WTC11 (cell line): ENCODE measurements around the gene C1orf185. TPM values are rescaled to one million over a fixed set of nuclear protein-coding genes. Genes with fewer than 3 reads are reported as not detected.

ENCODE experiments used
- ATAC-seq: fragments of 200-7000 bp; cut with Tn5 transposase; 2 replicates; pipeline ENCODE4 v1.10.0; 2021; ENCODE audit warnings: mild to moderate bottlenecking, moderate library complexity
- CTCF ChIA-PET: fragments of 300-600 bp; sonication (Branson Sonifier 250); formaldehyde crosslinking; loops from one replicate; lab custom pipeline; 2021; ENCODE audit warnings: antibody characterized with exemption; lab: Charles Lee
- POLR2A ChIA-PET: fragments of 350-600 bp; sonication (Branson Sonifier 250); formaldehyde crosslinking; loops from one replicate; lab custom pipeline; 2021; ENCODE audit warnings: antibody characterized with exemption; lab: Charles Lee
- DNase-seq: peaks from one replicate; pipeline ENCODE4 v3.0.0; 2021; ENCODE audit warnings: low spot score
- H3K27ac Mint-ChIP-seq: 2 replicates; pipeline ENCODE4 v1.8.0; 2021; ENCODE audit warnings: mixed read lengths
- H3K27me3 Mint-ChIP-seq: 2 replicates; pipeline ENCODE4 v1.8.0; 2021; ENCODE audit warnings: low read depth, mild to moderate bottlenecking, moderate library complexity, mixed read lengths
- H3K36me3 Mint-ChIP-seq: 2 replicates; pipeline ENCODE4 v1.8.0; 2021; ENCODE audit warnings: mixed read lengths
- H3K4me1 Mint-ChIP-seq: 2 replicates; pipeline ENCODE4 v1.8.0; 2022; ENCODE audit warnings: mixed read lengths
- H3K4me3 Mint-ChIP-seq: 2 replicates; pipeline ENCODE4 v1.8.0; 2021; ENCODE audit warnings: mild to moderate bottlenecking, moderate library complexity, mixed read lengths
- H3K9me3 Mint-ChIP-seq: 2 replicates; pipeline ENCODE4 v1.8.0; 2021; ENCODE audit warnings: mixed read lengths
- AR ChIP-seq: fragments of 250-450 bp; sonication (Bioruptor Pico); IDR thresholded peaks from 2 replicates; pipeline ENCODE4 v1.9.0; 2021; ENCODE audit warnings: mild to moderate bottlenecking
- ATF6 ChIP-seq: sonication (generic); formaldehyde crosslinking; IDR thresholded peaks from 2 replicates; pipeline ENCODE4 v1.8.1; 2023; ENCODE audit warnings: mild to moderate bottlenecking, missing genetic modification reagents
- ESRRA ChIP-seq: sonication (generic); formaldehyde crosslinking; IDR thresholded peaks from 2 replicates; pipeline ENCODE4 v1.8.1; 2022; ENCODE audit warnings: mild to moderate bottlenecking, missing genetic modification reagents, borderline replicate concordance
- JAZF1 ChIP-seq: fragments of 250-450 bp; sonication (Bioruptor Pico); IDR thresholded peaks from 2 replicates; pipeline ENCODE4 v1.9.0; 2021; ENCODE audit warnings: moderate library complexity, mild to moderate bottlenecking, inconsistent platforms
- MLX ChIP-seq: sonication (generic); formaldehyde crosslinking; IDR thresholded peaks from 2 replicates; pipeline ENCODE4 v1.8.1; 2023; ENCODE audit warnings: mild to moderate bottlenecking, missing genetic modification reagents, moderate library complexity
- MYBL2 ChIP-seq: sonication (generic); formaldehyde crosslinking; IDR thresholded peaks from 2 replicates; pipeline ENCODE4 v1.8.1; 2023; ENCODE audit warnings: mild to moderate bottlenecking, moderate library complexity, missing genetic modification reagents
- NFATC4 ChIP-seq: fragments of 250-450 bp; sonication (Bioruptor Pico); IDR thresholded peaks from 2 replicates; pipeline ENCODE4 v1.9.0; 2021; ENCODE audit warnings: mild to moderate bottlenecking
- NFYB ChIP-seq: sonication (generic); formaldehyde crosslinking; conservative IDR thresholded peaks from 2 replicates; pipeline ENCODE4 v1.8.0; 2022; ENCODE audit warnings: low read depth, missing genetic modification reagents
- SMAD4 ChIP-seq: sonication (generic); formaldehyde crosslinking; IDR thresholded peaks from 2 replicates; pipeline ENCODE4 v1.8.0; 2022; ENCODE audit warnings: mild to moderate bottlenecking, missing genetic modification reagents
- ZBTB21 ChIP-seq: sonication (generic); formaldehyde crosslinking; IDR thresholded peaks from 2 replicates; pipeline ENCODE4 v1.8.1; 2023; ENCODE audit warnings: mild to moderate bottlenecking, missing genetic modification reagents, borderline replicate concordance
- ZNF121 ChIP-seq: sonication (generic); formaldehyde crosslinking; IDR thresholded peaks from 2 replicates; pipeline ENCODE4 v1.8.0; 2023; ENCODE audit warnings: missing genetic modification reagents
- ZNF232 ChIP-seq: sonication (generic); formaldehyde crosslinking; IDR thresholded peaks from 2 replicates; pipeline ENCODE4 v1.8.0; 2022; ENCODE audit warnings: mild to moderate bottlenecking, missing genetic modification reagents
- ZNF263 ChIP-seq: sonication (generic); formaldehyde crosslinking; IDR thresholded peaks from 2 replicates; pipeline ENCODE4 v1.8.1; 2022; ENCODE audit warnings: low read depth, mild to moderate bottlenecking, moderate library complexity, missing genetic modification reagents
- ZNF423 ChIP-seq: fragments of 250-450 bp; sonication (Bioruptor Pico); IDR thresholded peaks from 2 replicates; pipeline ENCODE4 v2.1.2; 2022; ENCODE audit warnings: mild to moderate bottlenecking, moderate library complexity
- total RNA-seq: library from RNA; stranded (reverse); gene quantifications from 3 replicates; pipeline ENCODE4 v1.2.3, GENCODE V29; 2021
- TF ChIP-seq, protein P1 (sequence below): sonication (generic); formaldehyde crosslinking; IDR thresholded peaks from 2 replicates; pipeline ENCODE4 v1.8.1; 2023; ENCODE audit warnings: mild to moderate bottlenecking, missing genetic modification reagents, moderate library complexity
- TF ChIP-seq, protein P2 (sequence below): fragments of 250-450 bp; sonication (Bioruptor Pico); IDR thresholded peaks from 2 replicates; pipeline ENCODE4 v2.1.2; 2022; ENCODE audit warnings: mild to moderate bottlenecking, moderate library complexity
- TF ChIP-seq, protein P3 (sequence below): sonication (generic); formaldehyde crosslinking; IDR thresholded peaks from 2 replicates; pipeline ENCODE4 v1.8.0; 2022; ENCODE audit warnings: mild to moderate bottlenecking, missing genetic modification reagents
- TF ChIP-seq, protein P4 (sequence below): sonication (generic); formaldehyde crosslinking; IDR thresholded peaks from 2 replicates; pipeline ENCODE4 v1.8.1; 2022; ENCODE audit warnings: missing genetic modification reagents, borderline replicate concordance

The C1orf185 gene
- total RNA-seq, 1 experiment from 2014 or later, result not detected

DNA sequence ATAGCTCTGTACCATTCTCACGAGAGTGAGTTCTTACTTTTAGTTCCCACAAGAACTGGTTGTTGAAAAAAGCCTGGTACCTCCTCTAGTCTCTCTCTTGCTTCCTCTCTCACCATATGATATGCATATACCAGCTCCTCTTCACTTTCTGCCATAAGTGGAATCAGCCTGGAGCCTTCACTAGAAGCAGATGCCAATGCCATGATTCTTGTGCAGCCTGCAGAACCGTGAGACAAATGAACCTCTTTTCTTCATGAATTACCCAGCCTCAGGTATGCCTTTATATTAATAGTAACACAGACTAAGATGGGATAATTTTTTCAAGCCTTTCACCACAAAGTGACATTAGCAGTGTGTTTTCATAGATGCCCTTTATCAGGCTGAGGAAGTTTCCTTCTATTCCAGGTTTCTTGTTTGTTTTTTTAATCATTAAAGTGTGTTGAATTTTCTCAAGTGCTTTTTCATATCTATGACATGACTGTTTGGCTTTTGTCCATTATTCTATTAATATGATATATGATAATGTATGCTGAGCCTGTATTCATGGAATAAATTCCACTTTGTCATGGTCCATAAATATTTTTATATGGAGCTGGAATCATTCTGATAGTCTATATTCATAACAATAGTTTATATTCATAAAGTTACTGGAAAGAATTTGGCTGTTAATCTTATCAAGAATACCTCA is 40.7 kb upstream of the C1orf185 start:
- Mint-ChIP-seq H3K27ac (no peak overlapping the region), H3K36me3 (no peaks in the 10 kb centered on the region)
- CTCF ChIA-PET, result no interaction called here
- DNase-seq (no peak), ATAC-seq (no peak)
- TF ChIP-seq AR (CRISPR knock-in tag) (no peak), ZBTB21 (CRISPR knock-in tag) (no peak), NFATC4 (no peak), MLX (CRISPR knock-in tag) (no peak), NFYB (CRISPR knock-in tag) (no peak), SMAD4 (no peak), ESRRA (no peak), JAZF1 (CRISPR knock-in tag) (no peak), ZNF263 (no peak), MYBL2 (no peak), ATF6 (no peak), ZNF423 (CRISPR knock-in tag) (no peak), ZNF232 (no peak), ZNF121 (CRISPR knock-in tag) (no peak)
- TF ChIP-seq, protein P1, sequence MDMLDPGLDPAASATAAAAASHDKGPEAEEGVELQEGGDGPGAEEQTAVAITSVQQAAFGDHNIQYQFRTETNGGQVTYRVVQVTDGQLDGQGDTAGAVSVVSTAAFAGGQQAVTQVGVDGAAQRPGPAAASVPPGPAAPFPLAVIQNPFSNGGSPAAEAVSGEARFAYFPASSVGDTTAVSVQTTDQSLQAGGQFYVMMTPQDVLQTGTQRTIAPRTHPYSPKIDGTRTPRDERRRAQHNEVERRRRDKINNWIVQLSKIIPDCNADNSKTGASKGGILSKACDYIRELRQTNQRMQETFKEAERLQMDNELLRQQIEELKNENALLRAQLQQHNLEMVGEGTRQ, result no peak
- TF ChIP-seq, protein P2, sequence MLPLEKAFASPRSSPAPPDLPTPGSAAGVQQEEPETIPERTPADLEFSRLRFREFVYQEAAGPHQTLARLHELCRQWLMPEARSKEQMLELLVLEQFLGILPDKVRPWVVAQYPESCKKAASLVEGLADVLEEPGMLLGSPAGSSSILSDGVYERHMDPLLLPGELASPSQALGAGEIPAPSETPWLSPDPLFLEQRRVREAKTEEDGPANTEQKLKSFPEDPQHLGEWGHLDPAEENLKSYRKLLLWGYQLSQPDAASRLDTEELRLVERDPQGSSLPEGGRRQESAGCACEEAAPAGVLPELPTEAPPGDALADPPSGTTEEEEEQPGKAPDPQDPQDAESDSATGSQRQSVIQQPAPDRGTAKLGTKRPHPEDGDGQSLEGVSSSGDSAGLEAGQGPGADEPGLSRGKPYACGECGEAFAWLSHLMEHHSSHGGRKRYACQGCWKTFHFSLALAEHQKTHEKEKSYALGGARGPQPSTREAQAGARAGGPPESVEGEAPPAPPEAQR (CRISPR knock-in tag), result no peak
- TF ChIP-seq, protein P3, sequence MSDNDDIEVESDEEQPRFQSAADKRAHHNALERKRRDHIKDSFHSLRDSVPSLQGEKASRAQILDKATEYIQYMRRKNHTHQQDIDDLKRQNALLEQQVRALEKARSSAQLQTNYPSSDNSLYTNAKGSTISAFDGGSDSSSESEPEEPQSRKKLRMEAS (CRISPR knock-in tag), result no peak
- TF ChIP-seq, protein P4, sequence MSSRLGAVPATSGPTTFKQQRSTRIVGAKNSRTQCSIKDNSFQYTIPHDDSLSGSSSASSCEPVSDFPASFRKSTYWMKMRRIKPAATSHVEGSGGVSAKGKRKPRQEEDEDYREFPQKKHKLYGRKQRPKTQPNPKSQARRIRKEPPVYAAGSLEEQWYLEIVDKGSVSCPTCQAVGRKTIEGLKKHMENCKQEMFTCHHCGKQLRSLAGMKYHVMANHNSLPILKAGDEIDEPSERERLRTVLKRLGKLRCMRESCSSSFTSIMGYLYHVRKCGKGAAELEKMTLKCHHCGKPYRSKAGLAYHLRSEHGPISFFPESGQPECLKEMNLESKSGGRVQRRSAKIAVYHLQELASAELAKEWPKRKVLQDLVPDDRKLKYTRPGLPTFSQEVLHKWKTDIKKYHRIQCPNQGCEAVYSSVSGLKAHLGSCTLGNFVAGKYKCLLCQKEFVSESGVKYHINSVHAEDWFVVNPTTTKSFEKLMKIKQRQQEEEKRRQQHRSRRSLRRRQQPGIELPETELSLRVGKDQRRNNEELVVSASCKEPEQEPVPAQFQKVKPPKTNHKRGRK (CRISPR knock-in tag), result no peak
- TF ChIP-seq, all 79 proteins: peak for 0
- no peak overlapping the region for H3K4me3 Mint-ChIP-seq
- POLR2A ChIA-PET, result no interaction called here
- H3K27me3 Mint-ChIP-seq, result no peaks in the 10 kb centered on the region
- no peaks in the 10 kb centered on the region; the same call in 1 of the 2 replicates for H3K9me3 Mint-ChIP-seq
- H3K4me1 Mint-ChIP-seq, result no peaks in the 10 kb centered on the region
